GM23248 (cell line): ENCODE results near the gene TMEM14A. TPM values are rescaled to one million over a fixed set of nuclear protein-coding genes. Genes with fewer than 3 reads are reported as not detected.

Experiments
- DNase-seq: peaks from one replicate; pipeline ENCODE4 v3.0.0-alpha.2; 2015
- H2AFZ ChIP-seq: fragments of 200-600 bp; sonication (generic); 2 replicates; pipeline ENCODE4 v1.6.1; 2016; ENCODE audit warnings: antibody characterized with exemption
- H3F3A ChIP-seq: fragments of 200-600 bp; sonication (generic); 2 replicates; pipeline ENCODE4 v1.6.1; 2016; ENCODE audit warnings: mild to moderate bottlenecking, antibody characterized with exemption, mixed run types; ENCODE audit not compliant: insufficient read depth
- H3K27ac ChIP-seq: fragments of 200-600 bp; sonication (generic); 2 replicates; pipeline ENCODE4 v1.5.1; 2016; ENCODE audit warnings: mild to moderate bottlenecking
- H3K27me3 ChIP-seq: fragments of 200-600 bp; sonication (generic); replicated peaks from 2 replicates; pipeline ENCODE4 v1.6.1; 2016; ENCODE audit warnings: mild to moderate bottlenecking; ENCODE audit not compliant: insufficient read depth
- H3K36me3 ChIP-seq: fragments of 200-600 bp; sonication (generic); 2 replicates; pipeline ENCODE4 v1.6.1; 2016; ENCODE audit warnings: low read depth, mild to moderate bottlenecking
- H3K4me1 ChIP-seq: fragments of 200-600 bp; sonication (generic); 2 replicates; pipeline ENCODE4 v1.6.1; 2016; ENCODE audit warnings: mild to moderate bottlenecking; ENCODE audit not compliant: insufficient read depth
- H3K4me2 ChIP-seq: fragments of 200-600 bp; sonication (generic); one replicate; pipeline ENCODE4 v1.6.1; 2016; ENCODE audit warnings: mild to moderate bottlenecking; ENCODE audit not compliant: unreplicated experiment
- H3K4me3 ChIP-seq: fragments of 200-600 bp; sonication (generic); 2 replicates; pipeline ENCODE4 v1.5.1; 2016; ENCODE audit warnings: mild to moderate bottlenecking
- H3K79me2 ChIP-seq: fragments of 200-600 bp; sonication (generic); 2 replicates; pipeline ENCODE4 v1.6.1; 2016; ENCODE audit warnings: mild to moderate bottlenecking; ENCODE audit not compliant: insufficient read depth
- H3K9ac ChIP-seq: fragments of 200-600 bp; sonication (generic); 2 replicates; pipeline ENCODE4 v1.6.1; 2016; ENCODE audit warnings: mild to moderate bottlenecking
- H3K9me2 ChIP-seq: fragments of 200-600 bp; sonication (generic); 2 replicates; pipeline ENCODE4 v1.6.1; 2016; ENCODE audit warnings: mixed run types, mild to moderate bottlenecking, moderate library complexity; ENCODE audit not compliant: insufficient read depth
- H3K9me3 ChIP-seq: fragments of 200-600 bp; sonication (generic); one replicate; pipeline ENCODE4 v1.6.1; 2017; ENCODE audit warnings: low read depth
- H4K20me1 ChIP-seq: fragments of 200-600 bp; sonication (generic); 2 replicates; pipeline ENCODE4 v1.6.0; 2016; ENCODE audit not compliant: insufficient read depth
- EZH2 ChIP-seq: fragments of 200-600 bp; sonication (generic); IDR thresholded peaks from 2 replicates; pipeline ENCODE4 v1.6.1; 2018; ENCODE audit warnings: antibody characterized with exemption, mild to moderate bottlenecking; ENCODE audit not compliant: insufficient read depth, poor library complexity, severe bottlenecking
- EZH2phosphoT487 ChIP-seq: fragments of 200-600 bp; sonication (generic); IDR thresholded peaks from 2 replicates; pipeline ENCODE4 v1.6.1; 2018; ENCODE audit warnings: antibody characterized with exemption, moderate library complexity, mild to moderate bottlenecking, low read depth; ENCODE audit not compliant: insufficient read depth
- WGBS, 2 experiments: methylation state at CpG; one replicate each; pipeline ENCODE4 v1.1.6; 2015 to 2017; ENCODE audit warnings: low lambda C conversion rate in 2 of 2, low coverage in 1 of 2; ENCODE audit errors: missing lambda C conversion rate in 2 of 2; 5-methylcytosine and 5-hydroxymethylcytosine counted together
- in situ Hi-C: fragments of 300-500 bp; cut with MboI; formaldehyde crosslinking; loops from 2 replicates; pipeline ENCODE4 v1.15.0; 2020
- polyA plus RNA-seq: library from polyadenylated mRNA; unstranded; fragments of >200 nt; fragmentation: Nextera tagmentation; extraction: Ambion mirVana; gene quantifications from 2 replicates; pipeline ENCODE4 v1.2.1, GENCODE V29; 2016
- total RNA-seq: library from RNA; depleted of rRNA; stranded (reverse); fragments of >200 nt; shearing (Covaris generic); gene quantifications from 2 replicates; pipeline ENCODE4 v1.2.3, GENCODE V29; 2014

TMEM14A gene
- total and polyA plus RNA-seq, 2 experiments from 2014 or later, result 64.0 to 95.1 TPM

- 96 to 98% methylated on average over 2 of the region's 2 CpGs for WGBS, 2 experiments
- no peaks in the 10 kb centered on the region for H3K36me3 ChIP-seq
- H3K79me2 ChIP-seq, result no peaks in the 10 kb centered on the region
- H3K9me3 ChIP-seq, result no peaks in the 10 kb centered on the region
- H3K4me1 ChIP-seq, result peaks cover 35% of the 10 kb centered on the region
- no peaks in the 10 kb centered on the region for H4K20me1 ChIP-seq
- peak overlapping the region; percentile 53 for H3K27ac ChIP-seq
- H3F3A ChIP-seq, result peaks cover 25% of the 10 kb centered on the region
- no peak overlapping the region for H2AFZ ChIP-seq
- in situ Hi-C loops, result no loop called here
- DNase-seq, result peak; percentile 74
- no peak for TF ChIP-seq EZH2phosphoT487
- no peak for TF ChIP-seq EZH2
- peak overlapping the region; percentile 22 for H3K4me2 ChIP-seq
- no peak overlapping the region for H3K9ac ChIP-seq
- no peaks in the 10 kb centered on the region for H3K9me2 ChIP-seq
- no peaks in the 10 kb centered on the region for H3K27me3 ChIP-seq
- H3K4me3 ChIP-seq, result no peak overlapping the region
Observed at GRCh38 chr6:52725535-52726192, 54.8 kb downstream of the TMEM14A start.

- no peak for DNase-seq
- no peak overlapping the region for H3K4me3 ChIP-seq
- TF ChIP-seq EZH2phosphoT487 (no peak), EZH2 (no peak)
- no peak overlapping the region for H2AFZ ChIP-seq
- H3K9ac ChIP-seq, result no peak overlapping the region
- H4K20me1 ChIP-seq, result no peaks in the 10 kb centered on the region
- WGBS, 2 experiments, result 91 to 95% methylated on average over 2 of the region's 2 CpGs
- H3K9me3 ChIP-seq, result no peaks in the 10 kb centered on the region
- no peaks in the 10 kb centered on the region for H3K27me3 ChIP-seq
- H3K27ac ChIP-seq, result no peak overlapping the region
- no peaks in the 10 kb centered on the region for H3K79me2 ChIP-seq
- H3K9me2 ChIP-seq, result no peaks in the 10 kb centered on the region
- in situ Hi-C loops, result no loop called here
- H3K4me2 ChIP-seq, result peak overlapping the region; percentile 22
- H3K36me3 ChIP-seq, result no peaks in the 10 kb centered on the region
- H3K4me1 ChIP-seq, result peaks cover 35% of the 10 kb centered on the region
- H3F3A ChIP-seq, result peaks cover 25% of the 10 kb centered on the region
Observed at GRCh38 chr6:52726193-52726542, 55.3 kb downstream of the TMEM14A start.

DNA sequence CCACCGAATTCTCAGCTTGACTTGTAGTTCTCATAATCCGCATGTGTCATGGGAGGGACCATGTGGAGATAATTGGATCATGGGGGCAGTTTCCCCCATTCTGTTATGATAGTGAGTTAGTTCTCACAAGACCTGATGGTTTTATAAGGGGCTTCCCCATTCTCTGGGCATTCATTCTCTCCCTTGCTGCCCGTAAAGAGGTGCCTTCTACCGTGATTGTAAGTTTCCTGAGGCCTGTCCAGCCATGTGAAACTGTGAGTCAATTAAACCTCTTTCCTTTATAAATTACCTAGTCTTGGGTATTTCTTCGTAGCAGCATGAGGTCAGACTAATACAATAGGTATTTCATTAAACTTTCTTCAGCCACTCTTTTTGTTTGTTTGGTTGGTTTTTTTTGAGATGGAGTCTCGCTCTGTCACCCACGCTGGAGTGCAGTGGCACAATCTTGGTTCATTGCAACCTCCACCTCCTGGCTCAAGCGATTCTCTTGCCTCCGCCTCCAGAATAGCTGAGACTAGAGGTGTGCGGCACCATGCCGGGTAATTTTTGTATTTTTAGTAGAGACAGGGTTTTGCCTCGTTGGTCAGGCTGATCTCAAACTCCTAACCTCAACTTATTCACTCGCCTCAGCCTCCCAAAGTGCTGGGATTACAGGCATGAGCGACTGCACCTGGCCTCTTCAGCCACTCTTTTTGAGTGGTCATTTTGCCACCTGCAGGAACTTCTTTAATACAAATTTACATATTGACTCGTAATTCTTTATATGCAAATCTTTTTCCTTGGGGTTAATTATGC is 56.0 kb downstream of the TMEM14A start:
- no peaks in the 10 kb centered on the region for H3K9me2 ChIP-seq
- TF ChIP-seq EZH2phosphoT487 (no peak), EZH2 (no peak)
- no peaks in the 10 kb centered on the region for H3K36me3 ChIP-seq
- H3K9ac ChIP-seq, result no peak overlapping the region
- no peak overlapping the region for H3K4me3 ChIP-seq
- no peaks in the 10 kb centered on the region for H3K9me3 ChIP-seq
- no peak overlapping the region for H2AFZ ChIP-seq
- peaks cover 25% of the 10 kb centered on the region for H3F3A ChIP-seq
- WGBS, 2 experiments, result 89% methylated on average over 15 of the region's 15 CpGs
- H3K4me1 ChIP-seq, result peaks cover 35% of the 10 kb centered on the region
- no peak overlapping the region for H3K4me2 ChIP-seq
- no peaks in the 10 kb centered on the region for H3K79me2 ChIP-seq
- no peaks in the 10 kb centered on the region for H4K20me1 ChIP-seq
- in situ Hi-C loops, result no loop called here
- H3K27me3 ChIP-seq, result no peaks in the 10 kb centered on the region
- H3K27ac ChIP-seq, result no peak overlapping the region
- DNase-seq, result no peak

DNA sequence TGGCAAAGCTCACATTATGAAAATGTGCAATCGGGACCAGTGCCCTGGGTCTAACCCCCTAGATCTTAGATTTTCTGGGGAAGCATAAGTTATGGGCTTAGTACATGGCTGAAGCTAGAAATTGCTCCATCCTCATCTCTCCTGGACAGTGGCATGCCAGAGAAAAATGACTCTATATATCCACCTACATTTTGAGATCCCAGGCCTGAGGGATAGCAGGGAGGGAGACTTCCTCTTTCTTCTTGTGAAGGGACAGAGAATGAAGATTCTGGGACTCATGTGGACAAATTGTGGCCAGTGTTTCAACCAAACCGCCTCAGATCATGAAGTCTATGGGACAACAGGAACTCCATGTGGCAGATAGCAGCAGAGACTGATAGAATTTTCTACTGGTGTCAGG is 57.0 kb downstream of the TMEM14A start:
- H3K79me2 ChIP-seq, result no peaks in the 10 kb centered on the region
- no peak overlapping the region for H3K27ac ChIP-seq
- H3K4me3 ChIP-seq, result no peak overlapping the region
- H3K9me3 ChIP-seq, result no peaks in the 10 kb centered on the region
- in situ Hi-C loops, result no loop called here
- H3K27me3 ChIP-seq, result no peaks in the 10 kb centered on the region
- TF ChIP-seq EZH2, result no peak
- no peak for TF ChIP-seq EZH2phosphoT487
- H3K36me3 ChIP-seq, result no peaks in the 10 kb centered on the region
- no peaks in the 10 kb centered on the region for H3K9me2 ChIP-seq
- H4K20me1 ChIP-seq, result no peaks in the 10 kb centered on the region
- H3K4me1 ChIP-seq, result peaks cover 35% of the 10 kb centered on the region
- peaks cover 25% of the 10 kb centered on the region for H3F3A ChIP-seq
- no peak for DNase-seq
- H2AFZ ChIP-seq, result no peak overlapping the region
- H3K9ac ChIP-seq, result no peak overlapping the region
- no peak overlapping the region for H3K4me2 ChIP-seq
- WGBS, 2 experiments, result 93 to 97% methylated on average over 2 of the region's 2 CpGs
